22Rv1 (cell line): ENCODE data around the gene FSTL3.

ENCODE experiments used
- H3K27ac ChIP-seq: fragments of 450-650 bp; 2 replicates; pipeline ENCODE4 v1.5.1; 2017
- ZFX ChIP-seq: fragments of 450-650 bp; IDR thresholded peaks from 2 replicates; pipeline ENCODE4 v1.6.1; 2017; ENCODE audit warnings: antibody characterized with exemption, borderline replicate concordance
- TF ChIP-seq, protein P1 (sequence below): fragments of 450-650 bp; IDR thresholded peaks from 2 replicates; pipeline ENCODE4 v1.5.1; 2017; ENCODE audit warnings: mild to moderate bottlenecking

The FSTL3 gene

GRCh38 chr19:718251-718951, 42.2 kb downstream of the FSTL3 start:
- no peak overlapping the region for H3K27ac ChIP-seq
- TF ChIP-seq, protein P1, sequence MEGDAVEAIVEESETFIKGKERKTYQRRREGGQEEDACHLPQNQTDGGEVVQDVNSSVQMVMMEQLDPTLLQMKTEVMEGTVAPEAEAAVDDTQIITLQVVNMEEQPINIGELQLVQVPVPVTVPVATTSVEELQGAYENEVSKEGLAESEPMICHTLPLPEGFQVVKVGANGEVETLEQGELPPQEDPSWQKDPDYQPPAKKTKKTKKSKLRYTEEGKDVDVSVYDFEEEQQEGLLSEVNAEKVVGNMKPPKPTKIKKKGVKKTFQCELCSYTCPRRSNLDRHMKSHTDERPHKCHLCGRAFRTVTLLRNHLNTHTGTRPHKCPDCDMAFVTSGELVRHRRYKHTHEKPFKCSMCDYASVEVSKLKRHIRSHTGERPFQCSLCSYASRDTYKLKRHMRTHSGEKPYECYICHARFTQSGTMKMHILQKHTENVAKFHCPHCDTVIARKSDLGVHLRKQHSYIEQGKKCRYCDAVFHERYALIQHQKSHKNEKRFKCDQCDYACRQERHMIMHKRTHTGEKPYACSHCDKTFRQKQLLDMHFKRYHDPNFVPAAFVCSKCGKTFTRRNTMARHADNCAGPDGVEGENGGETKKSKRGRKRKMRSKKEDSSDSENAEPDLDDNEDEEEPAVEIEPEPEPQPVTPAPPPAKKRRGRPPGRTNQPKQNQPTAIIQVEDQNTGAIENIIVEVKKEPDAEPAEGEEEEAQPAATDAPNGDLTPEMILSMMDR: no peak
- TF ChIP-seq ZFX: no peak

DNA sequence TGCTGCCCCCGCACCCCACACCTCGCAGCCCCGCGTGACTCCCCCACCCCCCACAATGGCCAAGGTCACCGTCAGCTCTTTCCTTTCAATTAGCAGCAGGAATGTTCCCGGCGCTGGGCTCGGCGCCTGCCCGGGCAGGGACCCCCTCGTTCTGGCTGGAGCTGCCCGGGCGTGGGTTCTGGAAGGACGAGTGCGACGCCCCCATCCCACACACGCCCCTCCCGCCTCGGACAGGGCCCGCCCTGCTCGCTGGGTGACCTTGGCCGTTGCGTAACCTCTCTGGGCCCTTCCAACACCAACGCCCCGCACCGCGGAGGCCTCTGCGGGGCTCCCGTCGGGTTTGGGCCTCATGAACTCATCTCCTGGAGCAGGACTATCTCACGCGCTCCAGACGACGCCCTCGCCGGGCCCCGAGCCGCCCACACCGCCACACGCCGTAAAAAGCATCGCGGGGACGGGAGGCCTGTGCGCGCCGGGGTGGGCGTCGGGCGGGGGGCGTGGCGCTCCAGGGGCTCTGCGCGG, 42.9 kb downstream of the FSTL3 start:
- TF ChIP-seq, protein P1: no peak
- TF ChIP-seq ZFX: no peak
- H3K27ac ChIP-seq: no peak overlapping the region

- TF ChIP-seq, protein P1: no peak
- TF ChIP-seq ZFX: no peak
- no peak overlapping the region for H3K27ac ChIP-seq
Observed at GRCh38 chr19:719636-720344, 43.6 kb downstream of the FSTL3 start.

DNA sequence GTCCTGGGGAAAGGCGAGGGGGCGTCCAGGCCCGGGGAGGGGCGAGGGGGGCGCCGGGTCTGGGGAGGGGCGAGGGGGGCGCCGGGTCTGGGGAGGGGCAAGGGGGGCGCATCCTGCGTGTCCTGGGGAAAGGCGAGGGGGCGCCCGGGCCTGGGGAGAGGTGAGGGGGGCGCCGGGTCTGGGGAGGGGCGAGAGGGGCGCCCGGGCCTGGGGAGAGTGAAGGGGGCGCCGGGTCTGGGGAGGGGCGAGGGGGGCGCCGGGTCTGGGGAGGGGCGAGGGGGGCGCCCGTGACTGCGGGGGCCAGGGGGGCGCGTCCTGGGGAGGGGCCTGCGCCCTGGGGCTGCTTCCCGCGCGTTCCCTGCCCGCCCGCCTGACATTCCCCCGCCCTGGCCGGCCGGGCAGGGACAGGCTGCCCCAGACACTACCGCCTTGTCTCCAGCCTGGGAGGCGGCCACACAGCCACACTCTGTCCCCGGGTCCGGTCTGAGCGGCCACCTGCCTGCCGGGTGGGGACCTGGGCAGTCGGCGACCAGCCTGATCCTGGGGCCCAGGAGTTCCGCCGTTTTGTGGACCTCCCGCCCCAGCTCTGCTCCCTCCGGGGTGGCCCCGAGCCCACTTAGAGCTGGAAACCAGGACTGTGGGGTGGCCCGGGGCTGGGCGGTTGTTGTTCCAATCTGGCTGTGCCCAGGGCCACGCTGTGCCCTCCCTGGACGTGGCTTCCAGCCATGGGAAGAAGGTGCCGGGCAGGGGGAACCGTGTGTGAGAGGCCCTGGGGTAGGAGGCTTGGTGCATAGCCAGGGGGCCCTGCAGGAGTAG, 44.4 kb downstream of the FSTL3 start:
- no peak overlapping the region for H3K27ac ChIP-seq
- TF ChIP-seq ZFX: no peak
- TF ChIP-seq, protein P1: no peak

- no peak for TF ChIP-seq ZFX
- TF ChIP-seq, protein P1: no peak
- no peak overlapping the region for H3K27ac ChIP-seq
Observed at GRCh38 chr19:722553-723101, 46.4 kb downstream of the FSTL3 start.

GRCh38 chr19:723247-723646, 47.1 kb downstream of the FSTL3 start:
- no peak for TF ChIP-seq ZFX
- TF ChIP-seq, protein P1: no peak
- no peak overlapping the region for H3K27ac ChIP-seq
